HEK293 (cell line): ENCODE data around the gene UBE2G1.
A peak's percentile ranks its signal among the peaks of the same experiment; 100 is the strongest.

Experiments used
- CTCF ChIA-PET: fragments of 350-600 bp; formaldehyde crosslinking; extraction: SDS; loops from one replicate; lab custom pipeline; 2021; ENCODE audit warnings: antibody characterized with exemption; lab: Yijun Ruan, JAX
- POLR2A ChIA-PET: fragments of 300-600 bp; formaldehyde crosslinking; extraction: SDS; loops from one replicate; lab custom pipeline; 2020; ENCODE audit warnings: antibody characterized with exemption, inconsistent platforms; lab: Yijun Ruan, JAX
- H3K27ac ChIP-seq: fragments of 200-500 bp; sonication (Bioruptor generic); 2 replicates; pipeline ENCODE4 v1.5.1; 2014; ENCODE audit warnings: low read depth, low read length, control low read depth, inconsistent platforms; ENCODE audit errors: extremely low read depth
- H3K36me3 ChIP-seq, 2 experiments: fragments of 200-500 bp in 1 of 2; sonication (Bioruptor generic) in 1 of 2; 1 replicate in 1 of 2; 2 replicates in 1 of 2; pipeline ENCODE4 v1.5.1; 2014 to 2017; ENCODE audit warnings: inconsistent platforms in 2 of 2, low read length in 2 of 2; ENCODE audit not compliant: control insufficient read depth in 2 of 2, insufficient read depth in 1 of 2
- H3K4me1 ChIP-seq: fragments of 200-500 bp; sonication (Bioruptor generic); 2 replicates; pipeline ENCODE4 v1.5.1; 2014; ENCODE audit warnings: mild to moderate bottlenecking, low read length, inconsistent platforms; ENCODE audit not compliant: control insufficient read depth, insufficient read depth
- H3K4me3 ChIP-seq: 2 replicates; pipeline ENCODE4 v1.5.1; 2011; ENCODE audit warnings: low read depth, mild to moderate bottlenecking, control low read depth, low read length, moderate library complexity
- H3K9me3 ChIP-seq: fragments of 200-500 bp; sonication (Bioruptor generic); 2 replicates; pipeline ENCODE4 v1.5.1; 2014; ENCODE audit warnings: low read depth, low read length, inconsistent platforms; ENCODE audit not compliant: control insufficient read depth, insufficient read depth
- BCL11A ChIP-seq: fragments of 450-650 bp; formaldehyde crosslinking; IDR thresholded peaks from 2 replicates; pipeline ENCODE4 v1.5.1; 2016; ENCODE audit warnings: low read depth, missing biosample characterization, missing genetic modification characterization
- BCL11B ChIP-seq: fragments of 450-650 bp; formaldehyde crosslinking; IDR thresholded peaks from 2 replicates; pipeline ENCODE4 v1.5.1; 2016; ENCODE audit warnings: low read depth, missing biosample characterization, missing genetic modification characterization
- EGR2 ChIP-seq: fragments of 450-650 bp; formaldehyde crosslinking; IDR thresholded peaks from 2 replicates; pipeline ENCODE4 v1.5.1; 2016; ENCODE audit warnings: low read depth, missing biosample characterization, missing genetic modification characterization
- GLIS1 ChIP-seq: fragments of 450-650 bp; formaldehyde crosslinking; IDR thresholded peaks from 2 replicates; pipeline ENCODE4 v1.5.1; 2016; ENCODE audit warnings: missing biosample characterization, missing genetic modification characterization
- GLIS2 ChIP-seq: fragments of 450-650 bp; formaldehyde crosslinking; IDR thresholded peaks from 2 replicates; pipeline ENCODE4 v1.5.1; 2016; ENCODE audit warnings: missing biosample characterization, missing genetic modification characterization
- KLF1 ChIP-seq: fragments of 450-650 bp; formaldehyde crosslinking; IDR thresholded peaks from 2 replicates; pipeline ENCODE4 v1.5.1; 2016; ENCODE audit warnings: missing biosample characterization, missing genetic modification characterization
- KLF9 ChIP-seq: fragments of 450-650 bp; formaldehyde crosslinking; IDR thresholded peaks from 2 replicates; pipeline ENCODE4 v1.5.1; 2016; ENCODE audit warnings: missing biosample characterization, missing genetic modification characterization, low read depth
- OVOL3 ChIP-seq: fragments of 450-650 bp; formaldehyde crosslinking; IDR thresholded peaks from 2 replicates; pipeline ENCODE4 v1.5.1; 2016; ENCODE audit warnings: missing biosample characterization, missing genetic modification characterization
- RBAK ChIP-seq: fragments of 450-650 bp; formaldehyde crosslinking; IDR thresholded peaks from 2 replicates; pipeline ENCODE4 v1.5.1; 2016; ENCODE audit warnings: missing biosample characterization, missing genetic modification characterization
- SP2 ChIP-seq: fragments of 450-650 bp; formaldehyde crosslinking; IDR thresholded peaks from 2 replicates; pipeline ENCODE4 v1.5.1; 2016; ENCODE audit warnings: missing biosample characterization, missing genetic modification characterization
- ZBTB20 ChIP-seq: fragments of 450-650 bp; formaldehyde crosslinking; IDR thresholded peaks from 2 replicates; pipeline ENCODE4 v1.5.1; 2016; ENCODE audit warnings: missing biosample characterization, missing genetic modification characterization
- ZBTB26 ChIP-seq: fragments of 450-650 bp; formaldehyde crosslinking; optimal IDR thresholded peaks from 2 replicates; pipeline ENCODE3; 2016; ENCODE audit warnings: missing biosample characterization, mild to moderate bottlenecking, missing genetic modification characterization
- ZBTB49 ChIP-seq: fragments of 450-650 bp; formaldehyde crosslinking; IDR thresholded peaks from 2 replicates; pipeline ENCODE4 v1.5.1; 2016; ENCODE audit warnings: missing biosample characterization, missing genetic modification characterization, low read depth
- ZBTB6 ChIP-seq: fragments of 450-650 bp; formaldehyde crosslinking; IDR thresholded peaks from 2 replicates; pipeline ENCODE4 v1.5.1; 2017; ENCODE audit warnings: missing biosample characterization, missing genetic modification characterization
- ZBTB7A ChIP-seq: fragments of 450-650 bp; formaldehyde crosslinking; IDR thresholded peaks from 2 replicates; pipeline ENCODE4 v1.5.1; 2016; ENCODE audit warnings: low read depth, missing biosample characterization, missing genetic modification characterization
- ZFP37 ChIP-seq: fragments of 450-650 bp; formaldehyde crosslinking; IDR thresholded peaks from 2 replicates; pipeline ENCODE4 v1.5.1; 2016; ENCODE audit warnings: missing biosample characterization, missing genetic modification characterization
- ZFP69B ChIP-seq: fragments of 450-650 bp; formaldehyde crosslinking; IDR thresholded peaks from 2 replicates; pipeline ENCODE4 v1.5.1; 2016; ENCODE audit warnings: missing biosample characterization, missing genetic modification characterization
- ZNF10 ChIP-seq: fragments of 450-650 bp; formaldehyde crosslinking; IDR thresholded peaks from 2 replicates; pipeline ENCODE4 v1.5.1; 2017; ENCODE audit warnings: missing biosample characterization, missing genetic modification characterization
- ZNF112 ChIP-seq: fragments of 450-650 bp; formaldehyde crosslinking; IDR thresholded peaks from 2 replicates; pipeline ENCODE4 v1.5.0; 2017; ENCODE audit warnings: missing biosample characterization, missing genetic modification characterization
- ZNF175 ChIP-seq: fragments of 450-650 bp; formaldehyde crosslinking; IDR thresholded peaks from 2 replicates; pipeline ENCODE4 v1.5.1; 2016; ENCODE audit warnings: missing biosample characterization, missing genetic modification characterization
- ZNF292 ChIP-seq: fragments of 450-650 bp; formaldehyde crosslinking; IDR thresholded peaks from 2 replicates; pipeline ENCODE4 v1.5.1; 2016; ENCODE audit warnings: low read depth, missing biosample characterization, missing genetic modification characterization, borderline replicate concordance
- ZNF366 ChIP-seq: fragments of 450-650 bp; formaldehyde crosslinking; conservative IDR thresholded peaks from 2 replicates; pipeline ENCODE4 v1.5.1; 2016; ENCODE audit warnings: missing biosample characterization, missing genetic modification characterization
- ZNF544 ChIP-seq: fragments of 450-650 bp; formaldehyde crosslinking; IDR thresholded peaks from 2 replicates; pipeline ENCODE4 v1.5.0; 2017; ENCODE audit warnings: missing biosample characterization, missing genetic modification characterization
- ZNF555 ChIP-seq: fragments of 450-650 bp; formaldehyde crosslinking; conservative IDR thresholded peaks from 2 replicates; pipeline ENCODE4 v1.5.1; 2017; ENCODE audit warnings: missing biosample characterization, mild to moderate bottlenecking, missing genetic modification characterization, inconsistent platforms
- ZNF580 ChIP-seq: fragments of 450-650 bp; formaldehyde crosslinking; IDR thresholded peaks from 2 replicates; pipeline ENCODE4 v1.5.1; 2016; ENCODE audit warnings: missing biosample characterization, missing genetic modification characterization
- ZNF596 ChIP-seq: fragments of 450-650 bp; IDR thresholded peaks from 2 replicates; pipeline ENCODE4 v1.5.0; 2018; ENCODE audit warnings: missing biosample characterization, mild to moderate bottlenecking, missing genetic modification characterization, moderate library complexity
- ZNF610 ChIP-seq: fragments of 450-650 bp; formaldehyde crosslinking; IDR thresholded peaks from 2 replicates; pipeline ENCODE4 v1.5.1; 2016; ENCODE audit warnings: missing biosample characterization, missing genetic modification characterization, borderline replicate concordance
- ZNF660 ChIP-seq: fragments of 450-650 bp; IDR thresholded peaks from 2 replicates; pipeline ENCODE4 v1.5.1; 2018; ENCODE audit warnings: missing biosample characterization, mild to moderate bottlenecking, missing genetic modification characterization
- ZNF670 ChIP-seq: fragments of 450-650 bp; formaldehyde crosslinking; IDR thresholded peaks from 2 replicates; pipeline ENCODE4 v1.5.1; 2016; ENCODE audit warnings: missing biosample characterization, missing genetic modification characterization, low read depth
- ZNF747 ChIP-seq: fragments of 450-650 bp; formaldehyde crosslinking; IDR thresholded peaks from 2 replicates; pipeline ENCODE4 v1.5.1; 2016; ENCODE audit warnings: missing biosample characterization, missing genetic modification characterization

Gene UBE2G1

GRCh38 chr17:4365628-4366326 is 698 bp downstream of the UBE2G1 start:
- ChIA-PET CTCF (interaction anchor here (0.6 to 1.2 kb wide), 4 partner anchors 46 to 160 kb away, joined by 3 to 5 read pairs (median 4); no protein-coding TSS in a partner anchor), POLR2A (interaction anchor here (0.6 to 1.9 kb wide), 12 partner anchors 8 to 439 kb away, joined by 3 to 9 read pairs (median 3); partner anchors contain the start of genes ANKFY1, CYB5D2 and ZZEF1)
- TF ChIP-seq OVOL3 (tag by site-specific recombination) (no peak), ZNF10 (tag by site-specific recombination) (no peak), ZNF292 (tag by site-specific recombination) (no peak), KLF9 (tag by site-specific recombination) (peak; percentile 58), ZNF366 (tag by site-specific recombination) (no peak), ZBTB49 (tag by site-specific recombination) (no peak), ZNF596 (tag by site-specific recombination) (0 out of 2 replicates have a peak, but pooled peaks have one; percentile 32), ZNF747 (tag by site-specific recombination) (no peak), BCL11B (tag by site-specific recombination) (peak; percentile 86; the same call in 1 of the 2 replicates), ZNF670 (no peak), EGR2 (tag by site-specific recombination) (peak; percentile 64), RBAK (tag by site-specific recombination) (no peak), ZBTB7A (tag by site-specific recombination) (no peak), ZFP37 (no peak), ZNF580 (no peak), ZNF660 (tag by site-specific recombination) (no peak; the same call in 1 of the 2 replicates), BCL11A (0 out of 2 replicates have a peak, but pooled peaks have one; percentile 27), ZNF175 (tag by site-specific recombination) (no peak), ZNF555 (tag by site-specific recombination) (no peak), ZBTB26 (peak; percentile 59), ZFP69B (tag by site-specific recombination) (no peak), ZBTB6 (no peak), ZNF610 (tag by site-specific recombination) (no peak), SP2 (peak; percentile 68), GLIS2 (peak; percentile 95), ZBTB20 (tag by site-specific recombination) (peak; percentile 89; the same call in 1 of the 2 replicates), ZNF112 (tag by site-specific recombination) (no peak), GLIS1 (tag by site-specific recombination) (peak; percentile 89), ZNF544 (tag by site-specific recombination) (no peak), KLF1 (tag by site-specific recombination) (no peak)

More at GRCh38 chr17:4365628-4366326, 698 bp downstream of the UBE2G1 start:
- peak overlapping the region; percentile 95 for H3K4me3 ChIP-seq
- H3K36me3 ChIP-seq = peaks cover 0 to 4% of the 10 kb centered on the region in 2 experiments; a peak in 1 of 3 replicates
- peaks cover 5% of the 10 kb centered on the region for H3K4me1 ChIP-seq
- no peaks in the 10 kb centered on the region for H3K9me3 ChIP-seq
- H3K27ac ChIP-seq = peak overlapping the region; percentile 98
